HepG2 (cell line): ENCODE results near the gene PPDPF. TPM values are rescaled to one million over a fixed set of nuclear protein-coding genes. Genes with fewer than 3 reads are reported as not detected.

Source experiments
- ZFP36L2 ChIP-seq: sonication (generic); formaldehyde crosslinking; IDR thresholded peaks from 2 replicates; pipeline ENCODE4 v1.4.0; 2020; ENCODE audit warnings: missing genetic modification reagents
- ZNF672 ChIP-seq: sonication (generic); formaldehyde crosslinking; IDR thresholded peaks from 2 replicates; pipeline ENCODE4 v1.8.1; 2022; ENCODE audit warnings: missing genetic modification reagents
- ZNF780A ChIP-seq: sonication (generic); formaldehyde crosslinking; IDR thresholded peaks from 2 replicates; pipeline ENCODE4 v1.8.0; 2022; ENCODE audit warnings: mild to moderate bottlenecking, missing genetic modification reagents, moderate library complexity
- ZSCAN25 ChIP-seq: sonication (generic); formaldehyde crosslinking; IDR thresholded peaks from 2 replicates; pipeline ENCODE4 v1.8.0; 2022; ENCODE audit warnings: mild to moderate bottlenecking, missing genetic modification reagents
- polyA plus RNA-seq, 8 experiments: library from polyadenylated mRNA; depleted of rRNA in 3 of 8; stranded (reverse) in 7 of 8; unstranded in 1 of 8; fragments of >200 nt; fragmentation: Illumina TruSeq in 4 of 8; extraction: Trizol in 4 of 8; gene quantifications; 2 replicates each; pipeline versions ENCODE4 v1.2.1 to v1.2.3, GENCODE V29; 2011 to 2016; ENCODE audit warnings: low read depth in 4 of 8, missing spikeins in 1 of 8, mixed read lengths in 1 of 8; ENCODE audit not compliant: insufficient read depth in 1 of 8
- total RNA-seq, 5 experiments: library from RNA; depleted of rRNA; stranded (reverse); fragments of >200 nt; fragmentation: Illumina TruSeq; extraction: Trizol; gene quantifications; 2 replicates each; pipeline ENCODE4 v1.2.3, GENCODE V29; 2016; ENCODE audit warnings: low read depth in 1 of 5
- TF ChIP-seq, protein P1 (sequence below): IDR thresholded peaks from 2 replicates; pipeline ENCODE4 v1.6.1; 2012; ENCODE audit warnings: inconsistent platforms
- TF ChIP-seq, protein P2 (sequence below): sonication (generic); formaldehyde crosslinking; IDR thresholded peaks from 2 replicates; pipeline ENCODE4 v1.8.0; 2022; ENCODE audit warnings: mild to moderate bottlenecking, missing genetic modification reagents, moderate library complexity
- TF ChIP-seq, protein P3 (sequence below): sonication (generic); formaldehyde crosslinking; IDR thresholded peaks from 2 replicates; pipeline ENCODE4 v1.5.0; 2020; ENCODE audit warnings: missing genetic modification reagents, mild to moderate bottlenecking, borderline replicate concordance
- TF ChIP-seq, protein P4 (sequence below): sonication (generic); formaldehyde crosslinking; IDR thresholded peaks from 2 replicates; pipeline ENCODE4 v1.5.1; 2020; ENCODE audit warnings: mild to moderate bottlenecking, missing genetic modification reagents, moderate library complexity

The PPDPF gene
- total and polyA plus RNA-seq, 2 of the 13 experiments (the other 11 are each of a cell fraction or from before 2014, with no cell fraction given) = 1.8 to 7.0 TPM

DNA sequence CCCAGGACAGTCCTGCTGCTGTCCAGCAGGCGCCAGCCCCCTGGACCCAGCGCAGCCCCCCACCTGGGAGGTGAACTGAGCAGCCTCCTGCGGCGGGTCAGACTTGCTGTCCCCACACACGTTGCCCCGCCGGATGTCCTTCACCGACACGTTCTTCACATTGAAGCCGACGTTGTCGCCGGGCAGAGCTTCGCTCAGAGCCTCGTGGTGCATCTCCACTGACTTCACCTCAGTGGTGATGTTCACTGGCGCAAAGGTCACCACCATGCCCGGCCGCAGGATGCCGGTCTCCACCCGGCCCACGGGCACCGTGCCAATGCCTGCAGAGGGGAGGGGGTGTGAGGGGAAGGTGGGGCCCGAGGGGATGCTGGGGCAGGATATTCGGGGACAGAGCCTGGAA is 30.1 kb upstream of the PPDPF start (continued):
- TF ChIP-seq, protein P1, sequence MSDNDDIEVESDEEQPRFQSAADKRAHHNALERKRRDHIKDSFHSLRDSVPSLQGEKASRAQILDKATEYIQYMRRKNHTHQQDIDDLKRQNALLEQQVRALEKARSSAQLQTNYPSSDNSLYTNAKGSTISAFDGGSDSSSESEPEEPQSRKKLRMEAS = peak; percentile 43; the same call in 1 of the 2 replicates
- TF ChIP-seq, protein P2, sequence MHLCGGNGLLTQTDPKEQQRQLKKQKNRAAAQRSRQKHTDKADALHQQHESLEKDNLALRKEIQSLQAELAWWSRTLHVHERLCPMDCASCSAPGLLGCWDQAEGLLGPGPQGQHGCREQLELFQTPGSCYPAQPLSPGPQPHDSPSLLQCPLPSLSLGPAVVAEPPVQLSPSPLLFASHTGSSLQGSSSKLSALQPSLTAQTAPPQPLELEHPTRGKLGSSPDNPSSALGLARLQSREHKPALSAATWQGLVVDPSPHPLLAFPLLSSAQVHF = peak; percentile 49; the same call in 1 of the 2 replicates
- TF ChIP-seq ZSCAN25 (CRISPR knock-in tag) (no peak), ZNF780A (CRISPR knock-in tag) (0 out of 2 replicates have a peak, but pooled peaks have one; percentile 59), ZNF672 (CRISPR knock-in tag) (0 out of 2 replicates have a peak, but pooled peaks have one; percentile 30), ZFP36L2 (no peak)
- TF ChIP-seq, protein P3, sequence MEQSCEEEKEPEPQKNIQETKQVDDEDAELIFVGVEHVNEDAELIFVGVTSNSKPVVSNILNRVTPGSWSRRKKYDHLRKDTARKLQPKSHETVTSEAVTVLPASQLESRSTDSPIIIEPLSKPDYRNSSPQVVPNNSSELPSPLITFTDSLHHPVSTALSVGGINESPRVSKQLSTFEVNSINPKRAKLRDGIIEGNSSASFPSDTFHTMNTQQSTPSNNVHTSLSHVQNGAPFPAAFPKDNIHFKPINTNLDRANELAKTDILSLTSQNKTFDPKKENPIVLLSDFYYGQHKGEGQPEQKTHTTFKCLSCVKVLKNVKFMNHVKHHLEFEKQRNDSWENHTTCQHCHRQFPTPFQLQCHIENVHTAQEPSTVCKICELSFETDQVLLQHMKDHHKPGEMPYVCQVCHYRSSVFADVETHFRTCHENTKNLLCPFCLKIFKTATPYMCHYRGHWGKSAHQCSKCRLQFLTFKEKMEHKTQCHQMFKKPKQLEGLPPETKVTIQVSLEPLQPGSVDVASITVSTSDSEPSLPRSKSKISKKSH (CRISPR knock-in tag) = 0 out of 2 replicates have a peak, but pooled peaks have one; percentile 14
- TF ChIP-seq, protein P4, sequence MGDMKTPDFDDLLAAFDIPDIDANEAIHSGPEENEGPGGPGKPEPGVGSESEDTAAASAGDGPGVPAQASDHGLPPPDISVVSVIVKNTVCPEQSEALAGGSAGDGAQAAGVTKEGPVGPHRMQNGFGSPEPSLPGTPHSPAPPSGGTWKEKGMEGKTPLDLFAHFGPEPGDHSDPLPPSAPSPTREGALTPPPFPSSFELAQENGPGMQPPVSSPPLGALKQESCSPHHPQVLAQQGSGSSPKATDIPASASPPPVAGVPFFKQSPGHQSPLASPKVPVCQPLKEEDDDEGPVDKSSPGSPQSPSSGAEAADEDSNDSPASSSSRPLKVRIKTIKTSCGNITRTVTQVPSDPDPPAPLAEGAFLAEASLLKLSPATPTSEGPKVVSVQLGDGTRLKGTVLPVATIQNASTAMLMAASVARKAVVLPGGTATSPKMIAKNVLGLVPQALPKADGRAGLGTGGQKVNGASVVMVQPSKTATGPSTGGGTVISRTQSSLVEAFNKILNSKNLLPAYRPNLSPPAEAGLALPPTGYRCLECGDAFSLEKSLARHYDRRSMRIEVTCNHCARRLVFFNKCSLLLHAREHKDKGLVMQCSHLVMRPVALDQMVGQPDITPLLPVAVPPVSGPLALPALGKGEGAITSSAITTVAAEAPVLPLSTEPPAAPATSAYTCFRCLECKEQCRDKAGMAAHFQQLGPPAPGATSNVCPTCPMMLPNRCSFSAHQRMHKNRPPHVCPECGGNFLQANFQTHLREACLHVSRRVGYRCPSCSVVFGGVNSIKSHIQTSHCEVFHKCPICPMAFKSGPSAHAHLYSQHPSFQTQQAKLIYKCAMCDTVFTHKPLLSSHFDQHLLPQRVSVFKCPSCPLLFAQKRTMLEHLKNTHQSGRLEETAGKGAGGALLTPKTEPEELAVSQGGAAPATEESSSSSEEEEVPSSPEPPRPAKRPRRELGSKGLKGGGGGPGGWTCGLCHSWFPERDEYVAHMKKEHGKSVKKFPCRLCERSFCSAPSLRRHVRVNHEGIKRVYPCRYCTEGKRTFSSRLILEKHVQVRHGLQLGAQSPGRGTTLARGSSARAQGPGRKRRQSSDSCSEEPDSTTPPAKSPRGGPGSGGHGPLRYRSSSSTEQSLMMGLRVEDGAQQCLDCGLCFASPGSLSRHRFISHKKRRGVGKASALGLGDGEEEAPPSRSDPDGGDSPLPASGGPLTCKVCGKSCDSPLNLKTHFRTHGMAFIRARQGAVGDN (CRISPR knock-in tag) = peak; percentile 54
